ENCODE measurements around the gene ASTL.

GRCh38 chr2:96180521-96180920, 42.2 kb upstream of the ASTL start:
- TF ChIP-seq POLR2A (IDR thresholded peaks at IDR 0.05) (no peak), EP300 (IDR thresholded peaks at IDR 0.05) (no peak), POLR2AphosphoS5 (IDR thresholded peaks at IDR 0.05) (no peak)
- TF ChIP-seq, protein P1, sequence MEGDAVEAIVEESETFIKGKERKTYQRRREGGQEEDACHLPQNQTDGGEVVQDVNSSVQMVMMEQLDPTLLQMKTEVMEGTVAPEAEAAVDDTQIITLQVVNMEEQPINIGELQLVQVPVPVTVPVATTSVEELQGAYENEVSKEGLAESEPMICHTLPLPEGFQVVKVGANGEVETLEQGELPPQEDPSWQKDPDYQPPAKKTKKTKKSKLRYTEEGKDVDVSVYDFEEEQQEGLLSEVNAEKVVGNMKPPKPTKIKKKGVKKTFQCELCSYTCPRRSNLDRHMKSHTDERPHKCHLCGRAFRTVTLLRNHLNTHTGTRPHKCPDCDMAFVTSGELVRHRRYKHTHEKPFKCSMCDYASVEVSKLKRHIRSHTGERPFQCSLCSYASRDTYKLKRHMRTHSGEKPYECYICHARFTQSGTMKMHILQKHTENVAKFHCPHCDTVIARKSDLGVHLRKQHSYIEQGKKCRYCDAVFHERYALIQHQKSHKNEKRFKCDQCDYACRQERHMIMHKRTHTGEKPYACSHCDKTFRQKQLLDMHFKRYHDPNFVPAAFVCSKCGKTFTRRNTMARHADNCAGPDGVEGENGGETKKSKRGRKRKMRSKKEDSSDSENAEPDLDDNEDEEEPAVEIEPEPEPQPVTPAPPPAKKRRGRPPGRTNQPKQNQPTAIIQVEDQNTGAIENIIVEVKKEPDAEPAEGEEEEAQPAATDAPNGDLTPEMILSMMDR (IDR thresholded peaks at IDR 0.05), result no peak
